ENCODE measurements around the gene OR13C4. TPM values are rescaled to one million over a fixed set of nuclear protein-coding genes. Genes with fewer than 3 reads are reported as not detected.

The OR13C4 gene
- polyA plus RNA-seq, 1 of the 3 experiments (the other 2 are of a cell fraction), result not detected

GRCh38 chr9:104556830-104557634 lies 30.0 kb upstream of the OR13C4 start:
- H3K9ac ChIP-seq, result no peak overlapping the region
- no peaks in the 10 kb centered on the region for H3K9me3 ChIP-seq
- 8% methylated on average over 8 of the region's 8 CpGs for WGBS (ENCODE audit: low lambda C conversion rate)
- ChIA-PET POLR2A (no interaction called here), CTCF (no interaction called here)
- no peak overlapping the region for H3K4me2 ChIP-seq
- H2AFZ ChIP-seq (ENCODE audit: low read depth), result no peak overlapping the region
- TF ChIP-seq RCOR1 (IDR thresholded peaks at IDR 0.05; ENCODE audit: low read length) (no peak), JUND (IDR thresholded peaks at IDR 0.05) (no peak), SIN3A (IDR thresholded peaks at IDR 0.05; ENCODE audit: borderline replicate concordance, low read depth, low read length) (no peak), RFX5 (IDR thresholded peaks at IDR 0.05; ENCODE audit: low read length) (no peak), CHD2 (IDR thresholded peaks at IDR 0.05; ENCODE audit: low read length, partially characterized antibody) (no peak), MEF2A (IDR thresholded peaks at IDR 0.05; ENCODE audit: borderline replicate concordance, low read depth) (no peak), FOXJ3 (CRISPR knock-in tag; IDR thresholded peaks at IDR 0.05) (no peak), MXI1 (IDR thresholded peaks at IDR 0.05; ENCODE audit: low read depth, low read length) (no peak), SMC3 (IDR thresholded peaks at IDR 0.05; ENCODE audit: low read depth, low read length) (no peak), TEAD4 (IDR thresholded peaks at IDR 0.05; ENCODE audit: borderline replicate concordance, insufficient read depth) (no peak)
- no peaks in the 10 kb centered on the region for H3K4me1 ChIP-seq (ENCODE audit: control insufficient read depth in 1 of 2, insufficient read depth in 2 of 2, low read depth in 1 of 2, low read length in 1 of 2)
- H4K20me1 ChIP-seq (ENCODE audit: insufficient read depth), result no peaks in the 10 kb centered on the region
- H3K27ac ChIP-seq (ENCODE audit: low read depth in 2 of 2, low read length in 1 of 2), result no peak overlapping the region
- no peaks in the 10 kb centered on the region for H3F3A ChIP-seq (replicated peaks; ENCODE audit: insufficient read depth)
- H3K36me3 ChIP-seq (replicated peaks in 1 of 2; ENCODE audit: control insufficient read depth in 1 of 2, insufficient read depth in 2 of 2, low read length in 1 of 2), result no peaks in the 10 kb centered on the region
- H3K79me2 ChIP-seq (ENCODE audit: insufficient read depth), result no peaks in the 10 kb centered on the region
- no peaks in the 10 kb centered on the region for H3K27me3 ChIP-seq (ENCODE audit: insufficient read depth)
- H3K9me2 ChIP-seq, result no peaks in the 10 kb centered on the region
- H3K4me3 ChIP-seq (ENCODE audit: low read depth in 2 of 2, low read length in 1 of 2), result no peak overlapping the region
- DNase-seq, result no peak

- WGBS (ENCODE audit: low lambda C conversion rate), result 42% methylated on average over 1 of the region's 1 CpG
- CTCF ChIA-PET, result no interaction called here
These were observed 28.5 kb upstream of the OR13C4 start for GRCh38 chr9:104555521-104555920.

More at GRCh38 chr9:104555521-104555920, 28.5 kb upstream of the OR13C4 start:
- Histone ChIP-seq H3K9me3 (no peaks in the 10 kb centered on the region), H3K4me1 (ENCODE audit: control insufficient read depth in 1 of 2, insufficient read depth in 2 of 2, low read depth in 1 of 2, low read length in 1 of 2) (no peaks in the 10 kb centered on the region), H3K36me3 (replicated peaks in 1 of 2; ENCODE audit: control insufficient read depth in 1 of 2, insufficient read depth in 2 of 2, low read length in 1 of 2) (no peaks in the 10 kb centered on the region), H3K79me2 (ENCODE audit: insufficient read depth) (no peaks in the 10 kb centered on the region), H3F3A (replicated peaks; ENCODE audit: insufficient read depth) (no peaks in the 10 kb centered on the region), H3K9me2 (no peaks in the 10 kb centered on the region), H3K27ac (ENCODE audit: low read depth in 2 of 2, low read length in 1 of 2) (no peak overlapping the region), H3K27me3 (ENCODE audit: insufficient read depth) (no peaks in the 10 kb centered on the region), H3K4me3 (ENCODE audit: low read depth in 2 of 2, low read length in 1 of 2) (no peak overlapping the region), H2AFZ (ENCODE audit: low read depth) (no peak overlapping the region), H3K4me2 (no peak overlapping the region), H4K20me1 (ENCODE audit: insufficient read depth) (no peaks in the 10 kb centered on the region), H3K9ac (no peak overlapping the region)
- TF ChIP-seq USF2 (IDR thresholded peaks at IDR 0.05; ENCODE audit: borderline replicate concordance, low read depth, low read length) (no peak), TAF1 (IDR thresholded peaks at IDR 0.05; ENCODE audit: borderline replicate concordance, low read depth, low read length) (no peak)
- POLR2A ChIA-PET, result no interaction called here
- DNase-seq, result no peak

Data from SK-N-SH (cell line).